DMS 273 (cell line): ENCODE results near the gene KHNYN.
"Not testable (repeated sequence)": the region's sequence is repeated elsewhere in the genome, so short reads cannot be mapped to it uniquely, and the experiment has no call there.

Experiments used
- DNase-seq: peaks from one replicate; lab custom pipeline; 2025; ENCODE audit not compliant: unreplicated experiment; lab: John Stamatoyannopoulos, UW

Gene KHNYN

GRCh38 chr14:24465805-24466204 lies 36.1 kb downstream of the KHNYN start:
- DNase-seq: no peak

GRCh38 chr14:24470450-24470849 lies 40.7 kb downstream of the KHNYN start:
- not testable (repeated sequence) for DNase-seq

GRCh38 chr14:24473211-24473610 lies 43.5 kb downstream of the KHNYN start:
- no peak for DNase-seq

GRCh38 chr14:24475261-24475660 lies 45.5 kb downstream of the KHNYN start:
- DNase-seq: no peak

GRCh38 chr14:24479999-24480398 lies 50.2 kb downstream of the KHNYN start:
- not testable (repeated sequence) for DNase-seq

- DNase-seq: peak; percentile 65
Observed at GRCh38 chr14:24481622-24482324, 52.0 kb downstream of the KHNYN start.

GRCh38 chr14:24482699-24483303 lies 53.0 kb downstream of the KHNYN start:
- not testable (repeated sequence) for DNase-seq

- DNase-seq: no peak
Observed at GRCh38 chr14:24483604-24484252, 54.0 kb downstream of the KHNYN start.
